Activated effector memory CD4-positive, alpha-beta T cell treated with Interleukin-2 at 50 U/mL for 16 hours (primary cell): ENCODE measurements around the gene DHDH.

Experiments
- DNase-seq: peaks from one replicate; pipeline ENCODE4 v3.0.0-alpha.2; 2020

Gene DHDH

GRCh38 chr19:48953141-48953540, 19.6 kb downstream of the DHDH start:
- DNase-seq, result no peak

DNA sequence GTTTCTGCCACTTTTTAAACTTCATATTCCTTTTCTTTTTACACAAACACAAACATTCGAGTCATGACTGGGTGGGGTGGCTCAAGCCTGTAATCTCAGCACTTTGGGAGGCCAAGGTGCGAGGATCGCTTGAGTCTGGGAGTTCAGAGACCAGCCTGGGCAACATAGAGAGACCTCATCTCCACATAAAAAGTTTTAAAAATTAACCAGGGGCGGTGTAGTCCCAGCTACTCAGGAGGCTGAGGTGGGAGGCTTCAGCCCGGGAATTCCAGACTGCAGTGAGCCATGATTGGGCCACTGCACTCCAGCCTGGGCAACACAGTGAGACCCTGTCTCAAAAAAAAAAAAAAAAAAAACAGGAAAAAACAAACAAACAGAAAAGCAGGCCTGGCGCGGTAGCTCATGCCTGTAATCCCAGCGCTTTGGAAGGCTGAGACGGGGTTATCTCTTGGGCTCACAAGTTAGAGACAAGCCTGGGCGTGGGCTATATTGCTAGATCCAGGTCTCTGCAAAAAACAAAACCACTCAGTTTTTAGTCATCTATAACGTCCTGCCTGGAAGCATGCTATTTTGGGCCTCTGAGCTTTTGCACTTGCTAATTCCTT, 20.6 kb downstream of the DHDH start:
- no peak for DNase-seq

- peak; percentile 81 for DNase-seq
Observed at GRCh38 chr19:48954595-48955307, 21.3 kb downstream of the DHDH start, which contains the start of gene BAX. BAX (plus strand) TSS chr19:48954875; CDS start chr19:48954929, 54 bp downstream.

DNA sequence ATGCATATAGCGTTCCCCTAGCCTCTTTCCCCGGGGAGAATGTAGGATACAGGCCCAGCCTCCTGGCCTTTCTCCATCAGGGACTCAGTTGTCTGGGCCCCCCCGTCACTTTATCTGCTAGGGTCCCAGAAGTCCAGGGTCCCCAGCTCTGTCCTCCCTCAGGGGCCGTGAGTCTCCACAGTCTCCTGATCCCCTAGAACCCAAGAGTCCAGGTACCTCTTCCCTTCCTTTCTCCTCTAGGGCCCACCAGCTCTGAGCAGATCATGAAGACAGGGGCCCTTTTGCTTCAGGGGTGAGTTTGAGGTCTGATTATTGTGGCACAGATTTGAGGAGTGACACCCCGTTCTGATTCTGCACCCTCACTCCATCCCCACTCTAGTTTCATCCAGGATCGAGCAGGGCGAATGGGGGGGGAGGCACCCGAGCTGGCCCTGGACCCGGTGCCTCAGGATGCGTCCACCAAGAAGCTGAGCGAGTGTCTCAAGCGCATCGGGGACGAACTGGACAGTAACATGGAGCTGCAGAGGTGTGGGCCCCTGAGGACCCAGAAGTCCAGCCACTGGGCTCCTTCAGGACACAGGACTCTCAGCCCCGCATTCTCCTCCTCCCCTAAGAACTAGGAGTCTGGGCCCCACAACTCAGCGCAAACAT, 21.9 kb downstream of the DHDH start:
- no peak for DNase-seq

GRCh38 chr19:48958006-48958405, 24.5 kb downstream of the DHDH start:
- DNase-seq, result no peak

- DNase-seq, result no peak
Observed at GRCh38 chr19:48959341-48960239, 26.1 kb downstream of the DHDH start.

- no peak for DNase-seq
Observed at GRCh38 chr19:48961051-48961649, 27.7 kb downstream of the DHDH start.

GRCh38 chr19:48961673-48962028, 28.2 kb downstream of the DHDH start:
- DNase-seq, result no peak

DNA sequence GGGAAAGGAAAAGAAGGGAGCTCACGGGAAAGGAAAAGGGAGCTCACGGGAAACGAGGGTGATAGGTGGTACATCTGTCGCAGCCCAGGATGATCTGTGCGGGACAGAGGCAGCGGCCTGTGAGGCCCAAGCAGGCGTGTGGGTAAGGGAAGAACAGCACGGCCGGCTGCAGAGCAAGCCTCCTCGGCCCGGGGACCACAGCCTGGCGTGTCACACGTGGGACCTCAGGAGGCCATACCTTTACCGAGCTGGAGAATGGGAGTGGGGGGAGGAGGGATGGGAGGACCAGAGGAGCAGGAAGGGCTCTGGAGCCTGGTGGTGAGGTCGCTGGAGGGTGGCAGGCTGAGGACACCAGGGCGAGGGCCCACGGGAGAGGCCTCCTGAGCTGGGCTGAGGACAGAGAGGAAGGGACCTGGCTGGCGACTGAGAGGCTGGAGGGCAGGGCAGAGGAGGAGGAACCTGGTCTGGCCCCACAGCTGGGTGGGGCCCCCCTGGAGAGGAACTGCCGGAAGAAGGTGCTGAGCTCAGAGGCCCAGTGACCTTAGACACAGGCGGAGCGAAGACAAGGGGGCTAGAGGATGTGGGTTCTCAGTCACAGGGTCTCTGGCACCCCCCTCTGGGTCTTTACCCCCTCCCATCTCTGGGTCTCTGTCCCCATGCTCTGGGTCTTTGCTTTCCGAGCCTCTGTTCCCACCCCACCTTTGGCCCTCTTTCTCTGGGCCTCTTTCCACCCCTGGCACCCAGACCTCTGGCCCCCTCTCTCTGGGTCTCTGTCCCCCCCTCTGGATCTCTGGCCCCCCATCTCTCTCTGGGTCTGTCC, 28.7 kb downstream of the DHDH start:
- peak; percentile 43 for DNase-seq

GRCh38 chr19:48962849-48963165, 29.3 kb downstream of the DHDH start:
- no peak for DNase-seq

GRCh38 chr19:48963371-48964204, 30.1 kb downstream of the DHDH start:
- DNase-seq, result peak; percentile 33

GRCh38 chr19:48964205-48965039, 30.9 kb downstream of the DHDH start:
- no peak for DNase-seq

DNA sequence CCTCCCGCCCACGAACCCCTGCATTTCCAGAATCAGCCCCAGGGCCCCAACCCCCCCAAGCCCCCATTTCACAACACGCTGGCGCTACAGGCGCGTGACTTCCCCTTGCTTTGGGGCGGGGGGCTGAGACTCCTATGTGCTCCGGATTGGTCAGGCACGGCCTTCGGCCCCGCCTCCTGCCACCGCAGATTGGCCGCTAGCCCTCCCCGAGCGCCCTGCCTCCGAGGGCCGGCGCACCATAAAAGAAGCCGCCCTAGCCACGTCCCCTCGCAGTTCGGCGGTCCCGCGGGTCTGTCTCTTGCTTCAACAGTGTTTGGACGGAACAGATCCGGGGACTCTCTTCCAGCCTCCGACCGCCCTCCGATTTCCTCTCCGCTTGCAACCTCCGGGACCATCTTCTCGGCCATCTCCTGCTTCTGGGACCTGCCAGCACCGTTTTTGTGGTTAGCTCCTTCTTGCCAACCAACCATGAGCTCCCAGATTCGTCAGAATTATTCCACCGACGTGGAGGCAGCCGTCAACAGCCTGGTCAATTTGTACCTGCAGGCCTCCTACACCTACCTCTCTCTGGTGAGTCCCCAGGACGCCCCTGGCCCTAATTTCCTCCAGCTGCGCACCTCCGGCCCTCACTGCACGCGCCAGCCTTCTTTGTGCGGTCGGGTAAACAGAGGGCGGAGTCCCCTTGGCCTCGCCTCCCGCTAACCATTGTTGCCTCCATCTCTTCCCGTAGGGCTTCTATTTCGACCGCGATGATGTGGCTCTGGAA, 31.7 kb downstream of the DHDH start, which contains the start of gene FTL:
Gene FTL, plus strand, starts transcription at position 270 of the 766 bp plus-strand sequence. Its CDS starts 199 bp downstream, at position 469.
- peak; percentile 85 for DNase-seq

DNA sequence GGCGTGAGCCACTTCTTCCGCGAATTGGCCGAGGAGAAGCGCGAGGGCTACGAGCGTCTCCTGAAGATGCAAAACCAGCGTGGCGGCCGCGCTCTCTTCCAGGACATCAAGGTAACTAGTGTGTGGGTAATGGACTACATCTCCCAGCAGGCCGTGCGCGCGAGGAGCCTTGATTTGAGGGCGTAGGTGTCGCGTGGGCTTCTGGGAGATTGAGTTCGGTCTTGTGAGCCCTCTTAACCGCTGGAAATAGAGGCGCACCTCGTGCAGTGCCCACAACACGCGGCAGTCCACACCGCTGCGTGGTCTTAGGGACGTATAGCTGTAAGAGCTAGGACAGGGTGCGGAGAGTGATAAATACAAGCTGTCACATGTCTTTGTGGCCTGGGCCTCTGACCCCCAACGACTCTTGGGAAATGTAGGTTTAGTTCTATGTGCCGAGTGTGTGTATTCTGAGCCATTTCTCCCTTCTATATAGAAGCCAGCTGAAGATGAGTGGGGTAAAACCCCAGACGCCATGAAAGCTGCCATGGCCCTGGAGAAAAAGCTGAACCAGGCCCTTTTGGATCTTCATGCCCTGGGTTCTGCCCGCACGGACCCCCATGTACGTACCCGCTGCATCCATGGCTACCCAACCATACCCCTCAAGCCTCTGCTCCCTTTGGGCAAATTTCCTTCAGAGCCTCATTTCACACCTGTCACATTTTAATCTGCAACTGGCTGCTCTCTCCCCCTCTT, 32.5 kb downstream of the DHDH start:
- DNase-seq, result peak; percentile 80

- no peak for DNase-seq
Observed at GRCh38 chr19:48966541-48967345, 33.2 kb downstream of the DHDH start.

- DNase-seq, result no peak
Observed at GRCh38 chr19:48967346-48968178, 34.1 kb downstream of the DHDH start.
